Activated effector memory CD4-positive, alpha-beta T cell treated with anti-CD3 and anti-CD28 coated beads, Interleukin-2, amount 50 U/mL, for 16 hours (primary cell): ENCODE data around the gene ZNF471.

Source experiments
- DNase-seq: peaks from one replicate; pipeline ENCODE4 v3.0.0-alpha.2; 2020

The ZNF471 gene

DNA sequence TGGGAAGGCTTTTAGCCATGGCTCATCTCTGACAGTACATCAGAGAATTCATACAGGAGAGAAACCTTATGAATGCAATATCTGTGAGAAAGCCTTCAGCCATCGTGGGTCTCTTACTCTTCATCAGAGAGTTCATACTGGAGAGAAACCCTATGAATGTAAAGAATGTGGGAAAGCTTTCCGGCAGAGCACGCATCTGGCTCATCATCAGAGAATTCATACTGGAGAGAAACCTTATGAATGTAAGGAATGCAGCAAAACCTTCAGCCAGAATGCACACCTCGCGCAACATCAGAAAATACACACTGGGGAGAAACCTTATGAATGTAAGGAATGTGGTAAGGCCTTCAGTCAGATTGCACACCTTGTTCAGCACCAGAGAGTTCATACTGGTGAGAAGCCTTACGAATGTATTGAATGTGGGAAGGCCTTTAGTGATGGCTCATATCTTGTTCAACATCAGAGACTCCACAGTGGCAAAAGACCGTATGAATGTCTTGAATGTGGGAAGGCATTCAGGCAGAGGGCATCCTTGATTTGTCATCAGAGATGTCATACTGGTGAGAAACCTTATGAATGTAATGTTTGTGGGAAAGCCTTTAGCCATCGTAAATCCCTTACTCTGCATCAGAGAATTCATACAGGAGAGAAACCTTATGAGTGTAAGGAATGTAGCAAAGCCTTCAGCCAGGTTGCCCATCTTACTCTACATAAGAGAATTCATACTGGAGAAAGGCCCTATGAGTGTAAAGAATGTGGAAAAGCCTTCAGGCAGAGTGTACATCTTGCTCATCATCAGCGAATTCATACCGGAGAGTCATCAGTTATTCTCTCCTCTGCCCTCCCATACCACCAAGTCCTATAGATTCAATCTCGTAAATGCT, 70.3 kb downstream of the ZNF471 start:
- no peak for DNase-seq
